HAP-1 (cell line): ENCODE data around the gene KSR1.
"Not testable (repeated sequence)": the region's sequence is repeated elsewhere in the genome, so short reads cannot be mapped to it uniquely, and the experiment has no call there.

Experiments
- DNase-seq, 2 experiments: peaks; one replicate each; pipeline ENCODE4 v3.0.0-alpha.2; 2016 to 2020; ENCODE audit warnings: low spot score in 2 of 2
- H3K27me3 ChIP-seq: fragments of 250-450 bp; sonication (Bioruptor Pico); 2 replicates; pipeline ENCODE4 v1.5.1; 2020; ENCODE audit warnings: low read depth, mild to moderate bottlenecking, moderate library complexity
- H3K36me3 ChIP-seq: fragments of 250-450 bp; sonication (Bioruptor Pico); replicated peaks from 2 replicates; pipeline ENCODE4 v1.5.1; 2020; ENCODE audit warnings: mild to moderate bottlenecking
- H3K4me1 ChIP-seq: fragments of 250-450 bp; sonication (Bioruptor Pico); 2 replicates; pipeline ENCODE4 v1.5.1; 2020; ENCODE audit warnings: mild to moderate bottlenecking
- H3K4me3 ChIP-seq: fragments of 250-450 bp; sonication (Bioruptor Pico); 2 replicates; pipeline ENCODE4 v1.5.1; 2020; ENCODE audit warnings: mild to moderate bottlenecking, moderate library complexity
- H3K9me3 ChIP-seq: fragments of 250-450 bp; sonication (Bioruptor Pico); 2 replicates; pipeline ENCODE4 v1.5.1; 2020; ENCODE audit warnings: mild to moderate bottlenecking, moderate library complexity
- in situ Hi-C: fragments of 300-500 bp; cut with MboI; formaldehyde crosslinking; loops from 3 replicates; pipeline ENCODE4 v1.14.3; 2020; ENCODE audit warnings: low sequenced_read_pairs, inconsistent platforms, mixed read lengths

The KSR1 gene

GRCh38 chr17:27621536-27621935, 165.3 kb downstream of the KSR1 start:
- DNase-seq = no peak
- Histone ChIP-seq H3K27me3 (no peaks in the 10 kb centered on the region), H3K4me3 (no peak overlapping the region), H3K4me1 (no peaks in the 10 kb centered on the region), H3K9me3 (no peaks in the 10 kb centered on the region), H3K36me3 (no peaks in the 10 kb centered on the region)
- in situ Hi-C loops = loop anchor here (10.0 kb wide), 1 partner anchor 63 kb away; no protein-coding TSS in a partner anchor

GRCh38 chr17:27621942-27622559, 165.8 kb downstream of the KSR1 start:
- DNase-seq = no peak
- Histone ChIP-seq H3K9me3 (no peaks in the 10 kb centered on the region), H3K27me3 (no peaks in the 10 kb centered on the region), H3K4me3 (no peak overlapping the region), H3K36me3 (no peaks in the 10 kb centered on the region), H3K4me1 (no peaks in the 10 kb centered on the region)
- in situ Hi-C loops = loop anchor here (10.0 kb wide), 1 partner anchor 63 kb away; no protein-coding TSS in a partner anchor

DNA sequence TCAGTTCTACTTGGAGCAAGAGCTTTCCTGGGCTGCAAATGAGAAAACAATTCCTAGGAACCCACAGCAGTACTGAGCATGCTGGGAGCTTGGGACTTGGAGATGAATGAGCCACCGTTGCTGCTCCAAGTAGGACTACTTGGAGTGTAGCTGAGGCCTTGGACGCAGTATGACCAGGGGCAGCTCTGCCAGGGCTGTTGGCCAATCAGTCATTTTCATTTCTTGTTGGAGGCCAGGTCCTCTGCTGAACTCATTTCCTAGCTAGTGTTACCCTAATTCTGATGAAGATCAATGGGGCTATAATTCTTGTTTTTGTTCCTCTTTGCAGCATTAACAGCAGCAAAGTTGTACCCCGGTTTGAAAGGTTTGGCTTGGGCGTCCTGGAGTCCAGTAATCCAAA, 166.7 kb downstream of the KSR1 start:
- H3K36me3 ChIP-seq = no peaks in the 10 kb centered on the region
- H3K4me1 ChIP-seq = no peaks in the 10 kb centered on the region
- H3K27me3 ChIP-seq = no peaks in the 10 kb centered on the region
- H3K9me3 ChIP-seq = no peaks in the 10 kb centered on the region
- DNase-seq = no peak
- in situ Hi-C loops = loop anchor here (10.0 kb wide), 1 partner anchor 62 kb away; no protein-coding TSS in a partner anchor
- H3K4me3 ChIP-seq = no peak overlapping the region

GRCh38 chr17:27623614-27624013, 167.4 kb downstream of the KSR1 start:
- Histone ChIP-seq H3K9me3 (no peaks in the 10 kb centered on the region), H3K36me3 (no peaks in the 10 kb centered on the region), H3K4me1 (no peaks in the 10 kb centered on the region), H3K27me3 (no peaks in the 10 kb centered on the region), H3K4me3 (no peak overlapping the region)
- DNase-seq = no peak
- in situ Hi-C loops = loop anchor here (10.0 kb wide), 1 partner anchor 61 kb away; no protein-coding TSS in a partner anchor

DNA sequence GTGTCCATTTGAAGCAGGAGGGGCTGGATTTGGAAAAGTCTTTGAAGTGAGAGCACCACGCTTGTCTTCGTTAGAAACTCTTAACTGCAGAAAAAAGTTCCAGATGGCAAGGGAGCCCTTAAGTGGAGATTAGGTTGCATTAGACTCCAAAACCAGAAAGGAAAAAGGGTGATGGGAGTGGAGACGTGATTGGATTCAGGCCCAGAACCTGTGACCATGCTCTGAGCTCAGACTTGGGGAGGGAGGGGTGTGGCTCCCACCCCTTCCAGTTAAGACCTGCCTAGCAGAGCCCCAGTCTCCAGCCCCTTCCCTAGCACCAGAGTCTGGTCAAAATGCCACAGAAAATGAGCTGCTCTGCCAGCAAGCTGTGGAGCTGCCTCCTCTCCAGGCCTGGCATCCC, 168.3 kb downstream of the KSR1 start:
- Histone ChIP-seq H3K27me3 (no peaks in the 10 kb centered on the region), H3K4me1 (no peaks in the 10 kb centered on the region), H3K36me3 (no peaks in the 10 kb centered on the region), H3K9me3 (no peaks in the 10 kb centered on the region), H3K4me3 (no peak overlapping the region)
- in situ Hi-C loops = loop anchor here (10.0 kb wide), 1 partner anchor 60 kb away; no protein-coding TSS in a partner anchor
- DNase-seq = no peak

DNA sequence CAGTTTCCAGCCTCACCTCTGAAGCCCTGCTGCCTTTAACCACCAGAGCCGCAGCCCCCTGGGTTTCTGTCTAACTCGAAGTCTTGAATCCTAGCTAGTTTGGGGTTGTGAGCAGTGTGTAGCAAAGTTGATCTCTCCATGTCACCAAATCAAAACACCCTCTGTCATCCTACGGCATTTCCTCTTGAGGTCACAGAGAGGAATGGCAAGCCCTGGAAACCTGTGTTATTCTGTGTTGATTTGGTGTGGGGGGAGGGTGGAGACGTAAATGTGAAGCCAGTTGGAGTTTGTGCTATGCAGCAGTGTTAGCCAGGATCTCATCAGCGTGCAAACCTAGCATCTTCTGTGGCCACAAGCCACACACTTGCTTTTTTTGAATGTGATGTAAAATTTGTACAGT, 169.6 kb downstream of the KSR1 start:
- no peaks in the 10 kb centered on the region for H3K4me1 ChIP-seq
- no peaks in the 10 kb centered on the region for H3K27me3 ChIP-seq
- no peak overlapping the region for H3K4me3 ChIP-seq
- no peaks in the 10 kb centered on the region for H3K36me3 ChIP-seq
- H3K9me3 ChIP-seq = no peaks in the 10 kb centered on the region
- no peak for DNase-seq
- in situ Hi-C loops = loop anchor here (10.0 kb wide), 1 partner anchor 59 kb away; no protein-coding TSS in a partner anchor

DNA sequence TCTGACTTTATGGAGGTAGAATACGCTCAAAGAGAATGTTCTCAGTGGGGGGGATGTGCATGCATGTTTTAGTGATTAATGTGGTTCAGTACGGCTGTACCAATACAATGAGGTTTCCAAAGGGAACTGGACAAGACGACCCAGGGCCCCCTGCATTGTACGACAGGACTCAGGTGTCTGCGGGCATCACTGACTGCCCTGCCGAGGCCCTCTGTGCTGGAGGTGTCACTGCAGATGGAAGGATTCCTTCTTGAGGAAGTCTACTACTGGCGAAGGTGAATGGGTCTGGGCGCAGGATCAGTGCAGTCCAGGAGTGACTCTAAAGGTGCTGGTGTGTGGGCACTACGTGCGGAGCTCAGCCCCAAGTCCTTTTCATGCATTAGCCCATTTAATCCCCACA, 171.3 kb downstream of the KSR1 start:
- Histone ChIP-seq H3K4me3 (no peak overlapping the region), H3K9me3 (no peaks in the 10 kb centered on the region), H3K27me3 (no peaks in the 10 kb centered on the region), H3K4me1 (no peaks in the 10 kb centered on the region), H3K36me3 (no peaks in the 10 kb centered on the region)
- in situ Hi-C loops = loop anchor here (10.0 kb wide), 1 partner anchor 57 kb away; no protein-coding TSS in a partner anchor
- DNase-seq = no peak

- no peak for DNase-seq
- no peak overlapping the region for H3K4me3 ChIP-seq
- in situ Hi-C loops = loop anchor here (10.0 kb wide), 1 partner anchor 56 kb away; no protein-coding TSS in a partner anchor
- no peaks in the 10 kb centered on the region for H3K4me1 ChIP-seq
- no peaks in the 10 kb centered on the region for H3K27me3 ChIP-seq
- H3K36me3 ChIP-seq = no peaks in the 10 kb centered on the region
- no peaks in the 10 kb centered on the region for H3K9me3 ChIP-seq
Observed at GRCh38 chr17:27628376-27628775, 172.1 kb downstream of the KSR1 start.

GRCh38 chr17:27629260-27629659, 173.0 kb downstream of the KSR1 start:
- in situ Hi-C loops = loop anchor here (10.0 kb wide), 1 partner anchor 56 kb away; no protein-coding TSS in a partner anchor
- H3K4me1 ChIP-seq, DNase-seq, H3K36me3 ChIP-seq, H3K27me3 ChIP-seq, H3K4me3 ChIP-seq, H3K9me3 ChIP-seq: not testable (repeated sequence)

DNA sequence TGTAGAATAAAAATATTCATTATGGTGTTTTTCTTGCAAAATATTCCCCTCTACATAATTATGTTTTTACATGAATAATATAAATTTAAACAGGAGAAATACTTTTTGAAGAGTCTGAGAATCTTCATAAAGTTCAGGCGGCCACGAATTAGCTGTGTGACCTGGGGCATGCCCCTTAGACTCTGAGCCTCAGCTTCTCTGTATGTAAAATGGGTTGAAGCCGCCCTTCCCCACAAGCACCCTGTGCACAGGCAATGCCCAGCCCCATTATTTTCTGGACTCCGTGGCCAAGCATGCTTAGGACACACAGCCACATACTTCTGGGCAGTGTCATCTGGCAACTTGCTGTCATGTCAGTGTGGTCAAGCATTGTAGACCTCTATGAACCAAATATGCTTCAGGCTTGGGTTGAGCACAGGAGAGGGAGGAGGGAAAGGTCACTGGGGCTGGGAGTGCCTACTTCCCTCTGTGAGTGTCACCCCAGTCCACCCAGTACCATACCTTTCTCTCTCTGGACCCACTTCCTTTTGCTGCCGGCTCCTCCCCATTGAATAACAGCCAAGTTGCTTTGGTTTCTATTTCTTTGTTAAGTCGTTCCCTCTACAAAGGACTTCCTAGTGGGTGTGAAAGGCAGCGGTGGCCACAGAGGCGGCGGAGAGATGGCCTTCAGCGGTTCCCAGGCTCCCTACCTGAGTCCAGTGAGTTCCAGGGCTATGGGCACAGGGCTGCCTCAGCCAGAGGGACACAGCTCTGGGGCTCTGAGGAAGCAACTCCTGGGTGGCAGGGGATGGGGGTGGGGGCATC, 174.6 kb downstream of the KSR1 start, which contains the start of gene LGALS9:
LGALS9 (plus strand) TSS at position 582 of the 804 bp plus-strand sequence; CDS start at position 660, 78 bp downstream.
- DNase-seq = no peak
- Histone ChIP-seq H3K27me3 (no peaks in the 10 kb centered on the region), H3K4me3 (no peak within 1 kb of the TSS), H3K4me1 (no peaks in the 10 kb centered on the region), H3K36me3 (no peaks in the 10 kb centered on the region), H3K9me3 (no peaks in the 10 kb centered on the region)
- in situ Hi-C loops = loop anchor here (10.0 kb wide), 2 partner anchors 56 to 114 kb away; no protein-coding TSS in a partner anchor

DNA sequence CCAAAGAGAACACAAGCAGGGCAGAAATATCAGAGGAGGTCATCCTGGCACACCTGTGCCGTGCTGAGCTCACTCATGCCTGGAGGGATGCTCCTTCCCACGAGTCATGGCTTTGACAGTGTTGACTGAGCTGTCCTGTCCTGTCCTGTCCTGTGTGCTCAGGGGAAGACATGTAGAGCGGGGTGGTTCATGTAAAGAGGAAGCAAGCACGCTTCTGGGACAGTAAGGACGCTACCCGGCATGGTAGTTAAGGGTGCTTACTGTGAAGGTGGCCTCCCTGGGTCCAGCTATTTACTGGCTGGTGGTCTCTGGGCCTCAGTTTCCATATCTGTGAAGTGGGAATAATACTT, 175.1 kb downstream of the KSR1 start:
- no peaks in the 10 kb centered on the region for H3K4me1 ChIP-seq
- no peaks in the 10 kb centered on the region for H3K27me3 ChIP-seq
- in situ Hi-C loops = loop anchor here (10.0 kb wide), 2 partner anchors 57 to 113 kb away; no protein-coding TSS in a partner anchor
- no peak overlapping the region for H3K4me3 ChIP-seq
- no peaks in the 10 kb centered on the region for H3K36me3 ChIP-seq
- no peaks in the 10 kb centered on the region for H3K9me3 ChIP-seq
- no peak for DNase-seq

- no peaks in the 10 kb centered on the region for H3K27me3 ChIP-seq
- no peak overlapping the region for H3K4me3 ChIP-seq
- H3K4me1 ChIP-seq = no peaks in the 10 kb centered on the region
- in situ Hi-C loops = loop anchor here (10.0 kb wide), 2 partner anchors 57 to 113 kb away; no protein-coding TSS in a partner anchor
- DNase-seq = no peak
- H3K9me3 ChIP-seq = no peaks in the 10 kb centered on the region
- H3K36me3 ChIP-seq = no peaks in the 10 kb centered on the region
Observed at GRCh38 chr17:27631897-27632725, 175.9 kb downstream of the KSR1 start.

DNA sequence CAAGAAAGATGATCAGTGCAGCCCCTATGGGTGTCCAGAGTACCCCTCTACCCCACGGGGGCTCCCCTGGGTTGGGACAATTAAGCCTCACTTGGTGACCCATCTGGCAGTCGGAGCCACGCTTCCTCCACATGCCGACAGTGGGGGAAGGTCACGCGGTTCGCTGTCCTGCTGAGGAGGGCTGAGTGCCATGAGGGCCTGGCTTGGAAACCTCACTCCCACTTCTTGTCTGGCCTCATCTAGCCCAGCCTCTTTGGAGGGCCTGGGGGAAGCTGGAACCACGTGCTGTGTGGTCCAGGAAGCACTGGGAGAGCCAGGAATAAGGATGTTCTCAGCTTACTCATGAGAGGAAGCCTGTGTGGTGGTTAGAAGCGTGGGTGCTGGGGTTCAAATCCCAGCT, 176.5 kb downstream of the KSR1 start:
- H3K36me3 ChIP-seq, H3K27me3 ChIP-seq, DNase-seq, H3K4me3 ChIP-seq, H3K4me1 ChIP-seq, H3K9me3 ChIP-seq: not testable (repeated sequence)
- in situ Hi-C loops = loop anchor here (10.0 kb wide), 2 partner anchors 58 to 112 kb away; no protein-coding TSS in a partner anchor
